ENCODE data around the gene FBXL4.

The FBXL4 gene

GRCh38 chr6:98821756-98822405 lies 125.9 kb downstream of the FBXL4 start:
- Histone ChIP-seq H3K27me3 (ENCODE audit: insufficient read depth, low read length) (peaks cover 61% of the 10 kb centered on the region), H3K27ac (ENCODE audit: low read depth, low read length) (no peak overlapping the region), H3K4me3 (ENCODE audit: low read length) (no peak overlapping the region), H3K9me3 (ENCODE audit: insufficient read depth, low read depth, low read length) (0 out of 2 replicates have a peak, but pooled peaks cover 2% of the 10 kb centered on the region), H3K4me1 (ENCODE audit: insufficient read depth, low read length) (peaks cover 10% of the 10 kb centered on the region), H3K9ac (ENCODE audit: low read depth, low read length) (no peak overlapping the region), H3K36me3 (ENCODE audit: insufficient read depth, low read length) (no peaks in the 10 kb centered on the region)
- 97% methylated on average over 2 of the region's 2 CpGs for WGBS
